Activated naive CD4-positive, alpha-beta T cell treated with anti-CD3 and anti-CD28 coated beads for 36 hours (primary cell): ENCODE measurements around the gene CYP4F2. TPM values are rescaled to one million over a fixed set of nuclear protein-coding genes. Genes with fewer than 3 reads are reported as not detected.
"Not testable (repeated sequence)": the region's sequence is repeated elsewhere in the genome, so short reads cannot be mapped to it uniquely, and the experiment has no call there.

Source experiments
- CTCF ChIA-PET: fragments of 350-600 bp; sonication (Branson Sonifier 250); formaldehyde crosslinking; loops from one replicate; lab custom pipeline; 2021; ENCODE audit warnings: antibody characterized with exemption; lab: Charles Lee
- DNase-seq: peaks from one replicate; pipeline ENCODE4 v3.0.0-alpha.2; 2020
- H3K27ac Mint-ChIP-seq: one replicate; pipeline ENCODE4 v1.8.0; 2021; ENCODE audit warnings: mild to moderate bottlenecking, mixed read lengths
- H3K27me3 Mint-ChIP-seq: one replicate; pipeline ENCODE4 v1.8.0; 2021; ENCODE audit warnings: low read depth, mixed read lengths
- H3K36me3 Mint-ChIP-seq: one replicate; pipeline ENCODE4 v1.8.0; 2021; ENCODE audit warnings: low read depth, mixed read lengths
- H3K4me1 Mint-ChIP-seq: one replicate; pipeline ENCODE4 v1.8.0; 2021; ENCODE audit warnings: low read depth, mixed read lengths
- H3K4me3 Mint-ChIP-seq: one replicate; pipeline ENCODE4 v1.8.0; 2021; ENCODE audit warnings: mild to moderate bottlenecking, moderate library complexity, mixed read lengths
- H3K9me3 Mint-ChIP-seq: one replicate; pipeline ENCODE4 v1.8.0; 2021; ENCODE audit warnings: mixed read lengths
- intact Hi-C: fragments of 100-400 bp; cut with micrococcal nuclease; formaldehyde crosslinking; loops from one replicate; pipeline ENCODE4 v1.15.1; 2023
- total RNA-seq, 2 experiments: library from RNA; stranded (reverse); gene quantifications; one replicate each; pipeline ENCODE4 v1.2.3, GENCODE V29; 2021

CYP4F2 gene
- total RNA-seq, 2 experiments from 2014 or later, result 0.24 TPM; not detected in 1

- peaks cover 5% of the 10 kb centered on the region for H3K4me1 Mint-ChIP-seq
- H3K27me3 Mint-ChIP-seq, result peaks cover 16% of the 10 kb centered on the region
- H3K9me3 Mint-ChIP-seq, result no peaks in the 10 kb centered on the region
- no peaks in the 10 kb centered on the region for H3K36me3 Mint-ChIP-seq
- H3K4me3 Mint-ChIP-seq, result no peak overlapping the region
- intact Hi-C loops, result no loop called here
- no peak overlapping the region for H3K27ac Mint-ChIP-seq
- DNase-seq, result no peak
- CTCF ChIA-PET, result no interaction called here
These were observed 1.9 kb downstream of the CYP4F2 start for GRCh38 chr19:15895876-15896430.

- Mint-ChIP-seq H3K4me3 (no peak overlapping the region), H3K4me1 (no peaks in the 10 kb centered on the region), H3K27ac (no peak overlapping the region), H3K9me3 (no peaks in the 10 kb centered on the region), H3K27me3 (peaks cover 11% of the 10 kb centered on the region), H3K36me3 (no peaks in the 10 kb centered on the region)
- CTCF ChIA-PET, result no interaction called here
- intact Hi-C loops, result no loop called here
- no peak for DNase-seq
These were observed 3.5 kb downstream of the CYP4F2 start for GRCh38 chr19:15894359-15894758.

GRCh38 chr19:15893477-15893876, 4.4 kb downstream of the CYP4F2 start:
- Mint-ChIP-seq H3K4me3 (no peak overlapping the region), H3K27me3 (peaks cover 10% of the 10 kb centered on the region), H3K27ac (no peak overlapping the region), H3K4me1 (no peaks in the 10 kb centered on the region), H3K9me3 (no peaks in the 10 kb centered on the region), H3K36me3 (no peaks in the 10 kb centered on the region)
- no peak for DNase-seq
- CTCF ChIA-PET, result no interaction called here
- intact Hi-C loops, result no loop called here

DNA sequence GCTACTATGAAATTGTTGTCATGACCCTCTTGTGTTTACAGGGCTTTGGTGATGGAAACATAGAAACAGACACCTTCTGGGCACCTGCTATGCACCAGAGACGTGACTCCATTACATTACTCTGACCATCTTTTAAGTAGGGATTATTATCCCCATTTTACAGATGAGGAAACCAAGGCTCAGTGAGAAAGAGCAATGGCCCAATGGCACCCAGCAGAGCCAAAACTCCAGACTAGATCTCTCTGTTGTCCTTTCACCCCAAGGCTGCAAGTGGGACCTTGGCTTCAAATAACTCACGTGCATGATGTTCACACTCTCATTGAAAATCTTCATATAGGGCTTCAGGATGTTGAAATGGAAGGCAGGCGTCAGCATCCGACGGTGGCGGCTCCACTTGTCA, 5.9 kb downstream of the CYP4F2 start:
- Mint-ChIP-seq H3K27ac (no peak overlapping the region), H3K27me3 (peaks cover 10% of the 10 kb centered on the region), H3K36me3 (no peaks in the 10 kb centered on the region), H3K9me3 (no peaks in the 10 kb centered on the region), H3K4me3 (no peak overlapping the region), H3K4me1 (no peaks in the 10 kb centered on the region)
- no peak for DNase-seq
- CTCF ChIA-PET, result no interaction called here
- intact Hi-C loops, result no loop called here

- Mint-ChIP-seq H3K27me3 (peaks cover 5% of the 10 kb centered on the region), H3K4me3 (no peak overlapping the region), H3K4me1 (no peaks in the 10 kb centered on the region), H3K9me3 (no peaks in the 10 kb centered on the region), H3K36me3 (no peaks in the 10 kb centered on the region), H3K27ac (no peak overlapping the region)
- no peak for DNase-seq
- intact Hi-C loops, result no loop called here
- CTCF ChIA-PET, result interaction anchor here (0.6 kb wide), 1 partner anchor 201 kb away, joined by 3 read pairs; no protein-coding TSS in a partner anchor
These were observed 6.4 kb downstream of the CYP4F2 start for GRCh38 chr19:15891434-15891833.

DNA sequence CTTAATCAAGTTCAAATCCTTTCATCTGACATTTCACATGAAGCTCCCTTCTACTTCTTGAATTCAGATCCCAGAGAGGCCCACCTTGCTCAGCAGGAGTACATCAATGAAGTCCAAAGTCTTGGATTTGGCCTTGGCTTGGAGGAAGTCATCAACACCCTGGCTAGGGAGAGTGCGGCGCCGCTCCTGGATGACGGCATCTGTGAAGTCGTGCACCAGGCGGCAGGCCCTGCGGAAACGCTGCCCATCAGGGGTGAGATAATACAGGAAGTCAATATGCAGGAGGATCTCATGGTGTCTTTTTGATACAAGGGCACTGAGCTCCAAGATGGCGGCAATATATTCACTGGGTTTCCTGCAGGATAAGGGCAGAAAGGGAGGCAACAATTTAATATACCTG, 8.5 kb downstream of the CYP4F2 start:
- DNase-seq, H3K36me3 Mint-ChIP-seq, H3K4me3 Mint-ChIP-seq, H3K9me3 Mint-ChIP-seq, H3K4me1 Mint-ChIP-seq, H3K27me3 Mint-ChIP-seq, H3K27ac Mint-ChIP-seq, intact Hi-C loops: not testable (repeated sequence)
- CTCF ChIA-PET, result interaction anchor here (1.0 kb wide), 1 partner anchor 957 kb away, joined by 3 read pairs; no protein-coding TSS in a partner anchor

DNA sequence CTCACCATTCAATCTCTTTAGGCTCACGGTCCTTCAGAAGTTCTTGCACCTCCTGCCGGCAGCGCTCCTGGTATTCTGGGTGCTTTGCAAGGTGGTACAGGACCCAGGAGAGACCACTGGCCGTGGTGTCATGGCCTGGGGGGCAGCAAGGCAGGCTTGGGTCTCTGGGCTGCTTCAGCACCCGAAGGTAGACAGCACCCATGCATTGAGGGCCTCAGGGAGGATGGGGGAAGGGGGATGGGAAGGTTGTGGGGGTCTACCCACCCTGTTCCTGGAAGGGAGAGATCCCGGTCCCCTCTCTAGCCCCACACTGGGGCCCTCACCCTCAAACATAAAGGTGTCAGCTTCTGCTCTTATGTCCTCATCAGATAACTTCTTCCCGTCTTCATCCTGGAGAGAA, 12.0 kb downstream of the CYP4F2 start:
- intact Hi-C loops, result no loop called here
- DNase-seq, result no peak
- Mint-ChIP-seq H3K4me3 (no peak overlapping the region), H3K27ac (no peak overlapping the region), H3K4me1 (no peaks in the 10 kb centered on the region), H3K9me3 (no peaks in the 10 kb centered on the region), H3K27me3 (peaks cover 4% of the 10 kb centered on the region), H3K36me3 (no peaks in the 10 kb centered on the region)
- CTCF ChIA-PET, result no interaction called here

DNA sequence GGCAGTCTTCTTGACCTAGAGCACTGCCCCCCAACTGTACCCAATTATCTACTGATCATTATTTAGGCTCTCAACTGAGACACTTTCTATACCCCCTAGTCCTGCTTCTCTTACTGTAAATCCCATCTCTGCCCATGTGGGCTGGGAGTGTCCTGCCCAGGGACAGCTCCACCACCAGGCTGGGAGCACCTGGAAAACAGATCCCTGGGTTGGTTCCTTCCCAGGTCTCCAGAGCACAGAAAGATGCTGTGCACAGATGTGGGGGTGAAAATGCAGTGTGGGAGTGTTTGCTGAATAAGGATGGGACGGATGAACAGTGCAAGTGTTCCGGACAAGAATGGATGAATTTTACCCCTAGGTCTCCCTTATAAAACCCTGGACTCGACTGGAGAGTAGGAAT, 12.7 kb downstream of the CYP4F2 start:
- no peaks in the 10 kb centered on the region for H3K9me3 Mint-ChIP-seq
- H3K27ac Mint-ChIP-seq, result no peak overlapping the region
- no peaks in the 10 kb centered on the region for H3K36me3 Mint-ChIP-seq
- CTCF ChIA-PET, result no interaction called here
- intact Hi-C loops, result no loop called here
- no peak for DNase-seq
- H3K27me3 Mint-ChIP-seq, result peaks cover 4% of the 10 kb centered on the region
- no peaks in the 10 kb centered on the region for H3K4me1 Mint-ChIP-seq
- no peak overlapping the region for H3K4me3 Mint-ChIP-seq

GRCh38 chr19:15883329-15883728, 14.5 kb downstream of the CYP4F2 start:
- CTCF ChIA-PET, H3K4me1 Mint-ChIP-seq, DNase-seq, H3K27ac Mint-ChIP-seq, H3K27me3 Mint-ChIP-seq, H3K4me3 Mint-ChIP-seq, H3K9me3 Mint-ChIP-seq, intact Hi-C loops, H3K36me3 Mint-ChIP-seq: not testable (repeated sequence)

DNA sequence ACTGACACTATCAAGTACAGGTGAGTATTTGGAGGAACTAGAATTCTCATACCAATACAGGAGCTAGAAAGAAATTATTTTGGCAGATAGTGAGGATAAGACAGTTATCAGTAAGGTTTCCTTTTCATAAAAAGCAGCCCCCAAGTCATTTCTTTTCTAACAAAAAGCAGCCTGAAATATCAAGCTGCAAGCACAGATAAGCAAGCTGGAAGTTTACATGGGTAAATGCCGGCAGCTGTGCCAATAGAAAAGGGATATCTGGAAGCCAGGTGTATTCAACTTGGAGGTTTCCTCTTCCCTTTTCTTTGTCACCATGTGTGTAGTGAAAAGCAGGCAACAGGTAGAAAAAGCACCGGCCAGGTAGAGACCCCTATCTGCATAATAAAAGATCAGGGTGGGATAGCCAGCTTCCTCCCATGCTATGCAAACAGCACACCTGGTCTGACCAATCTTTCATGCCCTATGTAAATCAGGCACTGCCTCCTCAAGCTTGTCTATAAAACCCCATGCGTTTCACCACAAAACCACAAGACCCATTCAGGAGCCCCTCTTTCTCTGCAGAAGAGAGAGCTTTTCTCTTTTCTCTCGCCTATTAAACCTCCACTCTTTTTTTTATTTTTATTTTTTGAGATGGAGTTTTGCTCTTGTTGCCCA, 22.9 kb downstream of the CYP4F2 start:
- DNase-seq, result no peak
- Mint-ChIP-seq H3K4me1 (no peaks in the 10 kb centered on the region), H3K4me3 (no peak overlapping the region), H3K36me3 (no peaks in the 10 kb centered on the region), H3K9me3 (no peaks in the 10 kb centered on the region), H3K27ac (no peak overlapping the region), H3K27me3 (peaks cover 19% of the 10 kb centered on the region)
- intact Hi-C loops, result no loop called here
- CTCF ChIA-PET, result no interaction called here

- H3K9me3 Mint-ChIP-seq, DNase-seq, H3K36me3 Mint-ChIP-seq, H3K4me1 Mint-ChIP-seq, intact Hi-C loops, H3K4me3 Mint-ChIP-seq, H3K27ac Mint-ChIP-seq: not testable (repeated sequence)
- CTCF ChIA-PET, result interaction anchor here (0.6 kb wide), 1 partner anchor 27 kb away, joined by 3 read pairs; no protein-coding TSS in a partner anchor
- H3K27me3 Mint-ChIP-seq, result peaks cover 19% of the 10 kb centered on the region
These were observed 24.1 kb downstream of the CYP4F2 start for GRCh38 chr19:15873771-15874170.

DNA sequence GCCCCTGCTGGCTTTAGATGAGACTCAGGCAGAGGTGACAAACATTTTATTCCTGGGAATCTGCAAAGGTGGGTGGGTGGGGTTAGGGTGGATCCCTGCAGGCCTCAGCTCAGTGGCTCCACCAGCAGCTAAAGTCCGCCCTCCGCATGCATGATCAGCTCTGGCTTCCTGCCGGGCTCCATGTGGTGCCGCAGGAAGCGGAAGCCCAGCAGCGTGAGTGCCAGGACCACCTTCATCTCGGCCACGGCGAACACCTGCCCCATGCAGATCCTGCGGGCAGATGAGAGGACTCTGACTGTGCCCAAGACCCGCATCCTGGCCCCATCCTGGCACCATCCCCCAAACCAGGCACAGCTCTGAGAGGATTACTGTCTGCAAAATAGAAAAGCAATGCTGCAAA, 26.3 kb downstream of the CYP4F2 start:
- CTCF ChIA-PET, result interaction anchor here (2.7 kb wide), 1 partner anchor 242 kb away, joined by 11 read pairs; no protein-coding TSS in a partner anchor
- intact Hi-C loops, result no loop called here
- DNase-seq, result peak; percentile 19

DNA sequence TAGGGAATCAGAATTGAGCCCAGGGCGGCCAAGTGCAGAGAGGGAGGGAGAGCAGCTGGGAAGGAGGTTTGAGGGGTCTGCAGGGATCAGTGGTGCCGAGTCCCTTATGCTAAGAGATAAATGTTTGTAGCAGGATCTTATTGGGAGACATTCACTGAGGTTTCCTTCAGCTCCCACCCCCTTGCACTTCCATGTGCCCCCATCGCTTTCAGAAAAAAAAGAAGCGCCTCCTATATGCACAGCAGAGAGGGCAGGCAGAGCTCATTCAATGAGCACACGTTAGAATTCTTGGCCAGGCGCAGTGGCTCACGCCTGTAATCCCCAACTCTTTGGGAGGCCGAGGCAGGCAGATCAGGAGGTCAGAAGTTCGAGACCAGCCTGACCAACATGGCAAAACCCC, 28.0 kb downstream of the CYP4F2 start:
- Mint-ChIP-seq H3K9me3 (no peaks in the 10 kb centered on the region), H3K27ac (no peak overlapping the region), H3K36me3 (no peaks in the 10 kb centered on the region), H3K4me3 (no peak overlapping the region), H3K4me1 (peaks cover 3% of the 10 kb centered on the region), H3K27me3 (peaks cover 10% of the 10 kb centered on the region)
- DNase-seq, result no peak
- CTCF ChIA-PET, result interaction anchor here (1.8 to 2.7 kb wide), 2 partner anchors 58 to 240 kb away, joined by 4 to 11 read pairs; no protein-coding TSS in a partner anchor
- intact Hi-C loops, result loop anchor here (1.0 to 5.0 kb wide), 2 partner anchors 58 to 241 kb away; no protein-coding TSS in a partner anchor

More for the DNA sequence above, 26.3 kb downstream of the CYP4F2 start:
- Mint-ChIP-seq H3K27ac (no peak overlapping the region), H3K36me3 (no peaks in the 10 kb centered on the region), H3K27me3 (peaks cover 16% of the 10 kb centered on the region), H3K4me1 (peaks cover 3% of the 10 kb centered on the region), H3K4me3 (peak overlapping the region; percentile 43), H3K9me3 (no peaks in the 10 kb centered on the region)
